GM15510 (cell line): Measurements from ENCODE around the gene TUSC2.

ENCODE experiments used
- POLR2A ChIP-seq: IDR thresholded peaks from 3 replicates; pipeline ENCODE4 v1.6.1; 2011; ENCODE audit warnings: borderline replicate concordance; ENCODE audit not compliant: insufficient read length; ENCODE audit errors: extremely low read depth

Gene TUSC2

GRCh38 chr3:50358911-50359759 lies 31.1 kb upstream of the TUSC2 start, which contains the start of gene TMEM115:
TSS of gene TMEM115 (minus strand) at chr3:50359521. CDS start at chr3:50359063, 458 bp downstream.
- TF ChIP-seq POLR2A: peak; percentile 74

- TF ChIP-seq POLR2A: no peak
Measured at GRCh38 chr3:50358355-50358910, 30.4 kb upstream of the TUSC2 start.

- TF ChIP-seq POLR2A: no peak
Measured at GRCh38 chr3:50357481-50357880, 29.5 kb upstream of the TUSC2 start.

- TF ChIP-seq POLR2A: no peak
Measured at GRCh38 chr3:50356553-50356952, 28.5 kb upstream of the TUSC2 start.

GRCh38 chr3:50355829-50356552 lies 28.0 kb upstream of the TUSC2 start:
- TF ChIP-seq POLR2A: no peak

GRCh38 chr3:50354850-50355249 lies 26.8 kb upstream of the TUSC2 start:
- TF ChIP-seq POLR2A: no peak

GRCh38 chr3:50354186-50354764 lies 26.3 kb upstream of the TUSC2 start:
- no peak for TF ChIP-seq POLR2A

- no peak for TF ChIP-seq POLR2A
Measured at GRCh38 chr3:50353245-50354004, 25.4 kb upstream of the TUSC2 start.

- no peak for TF ChIP-seq POLR2A
Measured at GRCh38 chr3:50352781-50353180, 24.8 kb upstream of the TUSC2 start.

GRCh38 chr3:50351323-50351697 lies 23.3 kb upstream of the TUSC2 start:
- TF ChIP-seq POLR2A: no peak

- TF ChIP-seq POLR2A: peak; percentile 95
Measured at GRCh38 chr3:50350527-50351322, 22.7 kb upstream of the TUSC2 start, which contains the start of the genes CYB561D2 and NPRL2. TSS of gene CYB561D2 (plus strand) at chr3:50350862. CDS start at chr3:50351434, 572 bp downstream. TSS of gene NPRL2 (minus strand) at chr3:50350775. CDS start at chr3:50350652, 123 bp downstream.

GRCh38 chr3:50350213-50350526 lies 22.1 kb upstream of the TUSC2 start:
- TF ChIP-seq POLR2A: no peak

GRCh38 chr3:50347187-50347813 lies 19.3 kb upstream of the TUSC2 start:
- no peak for TF ChIP-seq POLR2A
